ENCODE measurements around the gene ZNF136. TPM values are rescaled to one million over a fixed set of nuclear protein-coding genes. Genes with fewer than 3 reads are reported as not detected.
A peak's percentile ranks its signal among the peaks of the same experiment; 100 is the strongest.

The ZNF136 gene
- total and polyA plus RNA-seq, 2 of the 8 experiments (the other 6 are each of a cell fraction or from before 2014, with no cell fraction given), result 1.6 to 6.9 TPM

DNA sequence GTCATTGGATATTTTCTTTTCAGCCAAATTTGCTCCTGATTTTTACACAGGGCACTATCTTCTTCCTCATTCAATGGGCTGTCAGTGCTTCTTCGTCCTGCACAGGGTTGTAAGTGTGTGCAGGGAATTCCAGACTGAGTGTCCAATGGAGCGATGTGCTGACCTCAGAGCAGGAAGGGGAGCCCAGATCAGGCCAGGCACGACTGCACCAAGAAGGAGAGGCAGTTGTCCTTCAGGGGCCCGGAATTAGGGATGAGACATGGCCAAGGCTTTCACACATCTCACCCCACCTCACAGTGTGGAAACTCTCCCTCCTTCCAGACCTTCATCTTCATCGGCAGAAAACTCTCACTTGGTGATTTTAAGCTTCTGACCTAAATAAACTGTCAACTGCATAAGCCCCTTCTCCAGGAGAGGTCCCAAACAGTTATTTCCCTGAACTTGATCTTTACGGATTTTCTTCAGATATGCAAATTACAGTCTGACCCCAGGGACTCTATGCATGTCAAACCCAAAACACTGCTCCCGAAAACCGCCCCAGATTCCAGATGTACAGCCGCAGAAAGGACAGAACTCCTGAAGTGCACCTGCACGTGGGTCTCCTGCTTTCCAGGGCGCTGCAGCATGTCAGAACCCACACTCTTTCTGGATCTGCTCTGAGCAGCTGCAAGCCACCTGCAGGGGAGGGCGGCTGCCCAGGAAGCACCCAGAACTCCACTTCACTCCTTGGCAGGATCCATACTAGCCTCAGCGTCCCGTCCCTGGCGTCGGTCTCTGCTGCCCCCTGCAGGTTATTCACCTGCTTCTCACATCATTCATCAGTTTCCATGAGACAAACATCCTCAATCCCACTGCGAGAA, 22.1 kb upstream of the ZNF136 start:
- peak; percentile 62 for FAIRE-seq
- Histone ChIP-seq H2BK12ac (ENCODE audit: low read depth, low read length) (0 out of 2 replicates have a peak overlapping the region, but pooled peaks have one; percentile 7), H3K4me3 (ENCODE audit: extremely low read depth in 1 of 4, insufficient read depth in 2 of 4, low read depth in 3 of 4, low read length in 4 of 4) (peak overlapping the region; percentile 68 to 94 (median 90); a peak in 7 of 8 replicates), H3K27me3 (replicated peaks in 1 of 4; ENCODE audit: control insufficient read depth in 3 of 4, extremely low read depth in 1 of 4, insufficient read depth in 3 of 4, low read length in 3 of 4) (no peaks in the 10 kb centered on the region), H3K79me1 (ENCODE audit: low read depth, low read length) (peaks cover 2% of the 10 kb centered on the region; the same call in 1 of the 2 replicates), H3K56ac (replicated peaks; ENCODE audit: insufficient read length, low read depth, low read length) (no peak overlapping the region), H4K5ac (ENCODE audit: insufficient read length, low read depth, low read length) (no peak overlapping the region), H2BK15ac (ENCODE audit: low read length) (no peak overlapping the region), H3K9ac (replicated peaks in 1 of 4; ENCODE audit: extremely low read depth in 1 of 4, low read depth in 3 of 4, low read length in 3 of 4) (peak overlapping the region in 1 of 4 experiments; percentile 13; a peak in 2 of 7 replicates), H3K27ac (ENCODE audit: low read depth, low read length) (no peak overlapping the region), H2BK120ac (replicated peaks; ENCODE audit: low read depth, low read length) (no peak overlapping the region), H3K4ac (replicated peaks; ENCODE audit: insufficient read length, low read depth, low read length) (no peak overlapping the region), H4K8ac (ENCODE audit: extremely low read depth, insufficient read depth, low read length) (peak overlapping the region; percentile 72; the same call in 1 of the 2 replicates), H3K79me2 (ENCODE audit: control insufficient read depth in 1 of 2, insufficient read depth in 2 of 2, low read length in 2 of 2) (peaks cover 0 to 27% of the 10 kb centered on the region in 2 experiments; a peak in 2 of 4 replicates), H4K20me1 (replicated peaks in 1 of 2; ENCODE audit: control insufficient read depth in 1 of 2, insufficient read depth in 2 of 2, low read length in 2 of 2) (peaks cover 0 to 4% of the 10 kb centered on the region in 2 experiments), H3K36me3 (ENCODE audit: control insufficient read depth in 2 of 4, insufficient read depth in 4 of 4, low read length in 3 of 4) (peaks cover 9 to 38% (median 20%) of the 10 kb centered on the region in 4 experiments), H3K18ac (ENCODE audit: extremely low read depth, low read length) (no peak overlapping the region), H3K9me3 (ENCODE audit: insufficient read depth in 2 of 2, low read depth in 1 of 2, low read length in 1 of 2) (peaks cover 9 to 14% of the 10 kb centered on the region in 2 experiments), H3K4me1 (replicated peaks in 1 of 4; ENCODE audit: control insufficient read depth in 3 of 4, insufficient read depth in 4 of 4, low read length in 3 of 4) (peaks cover 2 to 10% (median 6%) of the 10 kb centered on the region in 4 experiments; a peak in 6 of 7 replicates), H3K23ac (ENCODE audit: insufficient read length) (no peak overlapping the region), H3K14ac (ENCODE audit: insufficient read length) (no peak overlapping the region), H3K4me2 (ENCODE audit: insufficient read depth in 1 of 2, low read depth in 2 of 2, low read length in 2 of 2) (peak overlapping the region; percentile 65 to 72), H2AK5ac (ENCODE audit: low read depth, low read length) (no peak overlapping the region), H2AFZ (ENCODE audit: low read length) (no peak overlapping the region), H2BK5ac (ENCODE audit: low read depth, low read length) (no peak overlapping the region; the same call in 1 of the 2 replicates), H2BK20ac (ENCODE audit: low read length) (no peak overlapping the region), H3K23me2 (ENCODE audit: low read depth, low read length) (peaks cover 3% of the 10 kb centered on the region; the same call in 1 of the 2 replicates), H4K91ac (replicated peaks; ENCODE audit: insufficient read length, low read length) (no peak overlapping the region)
- 29% methylated on average over 17 of the region's 17 CpGs; no CpG with 5 or more reads in 1 of the 2 experiments for WGBS, 2 experiments (ENCODE audit: extremely low coverage in 1 of 2, insufficient coverage in 1 of 2, insufficient read length in 1 of 2, insufficient replicate concordance in 2 of 2, low coverage in 1 of 2, low lambda C conversion rate in 2 of 2, missing lambda C conversion rate in 1 of 2)
- ChIA-PET CTCF (ENCODE audit: partially characterized antibody) (interaction anchor here (0.6 to 3.1 kb wide), 40 partner anchors 10 to 354 kb away, joined by 3 to 40 read pairs (median 4); partner anchors contain the start of genes ZNF491, ZNF625, ZNF763 and ZNF878), POLR2A (ENCODE audit: partially characterized antibody) (interaction anchor here (0.6 to 3.5 kb wide), 41 partner anchors 9 to 491 kb away, joined by 3 to 30 read pairs (median 5); partner anchors contain the start of genes ZNF136, ZNF433, ZNF439 and ZNF442)
- peak; percentile 70 to 90 for DNase-seq (ENCODE audit: low read depth in 1 of 2, low spot score in 2 of 2)
- no peak for TF ChIP-seq BACH1 (IDR thresholded peaks at IDR 0.05; ENCODE audit: low read length)
- TF ChIP-seq POU5F1 (IDR thresholded peaks at IDR 0.05; ENCODE audit: low read depth, low read length), result no peak
- no peak for TF ChIP-seq SAP30 (IDR thresholded peaks at IDR 0.05; ENCODE audit: insufficient read depth, insufficient replicate concordance, low read length)
- TF ChIP-seq NRF1 (IDR thresholded peaks at IDR 0.05; ENCODE audit: low read depth, low read length), result no peak
- no peak for TF ChIP-seq CHD2 (IDR thresholded peaks at IDR 0.05; ENCODE audit: low read length)
- no peak for TF ChIP-seq HDAC2 (IDR thresholded peaks at IDR 0.05; ENCODE audit: borderline replicate concordance in 1 of 2, low read depth in 2 of 2, low read length in 2 of 2)
- peak in 1 of 2 experiments; percentile 70; a peak in 1 of 4 replicates for TF ChIP-seq SIN3A (conservative IDR thresholded peaks at IDR 0.05 in 1 of 2, IDR thresholded peaks at IDR 0.05 in 1 of 2; ENCODE audit: low read depth in 1 of 2, low read length in 2 of 2)
- no peak for TF ChIP-seq RNF2 (IDR thresholded peaks at IDR 0.05; ENCODE audit: borderline replicate concordance, low read depth, low read length, missing control alignments, poor library complexity, severe bottlenecking)
- TF ChIP-seq SRF (IDR thresholded peaks at IDR 0.05; ENCODE audit: low read depth, low read length), result no peak
